HFFc6 (cell line): ENCODE measurements around the gene PPP1R8. TPM values are rescaled to one million over a fixed set of nuclear protein-coding genes. Genes with fewer than 3 reads are reported as not detected.

Experiments
- DNase-seq: peaks from one replicate; pipeline ENCODE4 v3.0.0-alpha.2; 2018
- H3K27ac Mint-ChIP-seq: 2 replicates; pipeline ENCODE4 v1.8.0; 2020; ENCODE audit warnings: mild to moderate bottlenecking, mixed read lengths
- H3K27me3 Mint-ChIP-seq: 2 replicates; pipeline ENCODE4 v1.8.0; 2021; ENCODE audit warnings: mild to moderate bottlenecking, moderate library complexity, mixed read lengths; ENCODE audit not compliant: insufficient read depth
- H3K36me3 Mint-ChIP-seq: 2 replicates; pipeline ENCODE4 v1.8.0; 2021; ENCODE audit warnings: low read depth, mixed read lengths
- H3K4me1 Mint-ChIP-seq: 2 replicates; pipeline ENCODE4 v1.8.0; 2020; ENCODE audit warnings: low read depth, mixed read lengths
- H3K4me3 Mint-ChIP-seq: 2 replicates; pipeline ENCODE4 v1.8.0; 2020; ENCODE audit warnings: mild to moderate bottlenecking, moderate library complexity, mixed read lengths
- H3K9me3 Mint-ChIP-seq: 2 replicates; pipeline ENCODE4 v1.8.0; 2020; ENCODE audit warnings: mild to moderate bottlenecking, mixed read lengths
- CTCF ChIP-seq: fragments of 200-600 bp; sonication (generic); IDR thresholded peaks from 2 replicates; pipeline ENCODE4 v1.5.0; 2021; ENCODE audit warnings: antibody characterized with exemption, mild to moderate bottlenecking
- total RNA-seq, 6 experiments: library from RNA; stranded (reverse); fragmentation: NEBNext Ultra II Directional; extraction: Animal tissue kit (Norgen Biotek cat#: 25700); gene quantifications; 2 replicates in 1 of 6; 3 replicates in 5 of 6; pipeline ENCODE4 v1.2.3, GENCODE V29; 2021

Gene PPP1R8
- total RNA-seq, 6 experiments from 2014 or later = 38.1 to 45.3 (median 39.1) TPM

- no peaks in the 10 kb centered on the region for H3K9me3 Mint-ChIP-seq
Observed at GRCh38 chr1:27809883-27810282, 20.7 kb upstream of the PPP1R8 start.

DNA sequence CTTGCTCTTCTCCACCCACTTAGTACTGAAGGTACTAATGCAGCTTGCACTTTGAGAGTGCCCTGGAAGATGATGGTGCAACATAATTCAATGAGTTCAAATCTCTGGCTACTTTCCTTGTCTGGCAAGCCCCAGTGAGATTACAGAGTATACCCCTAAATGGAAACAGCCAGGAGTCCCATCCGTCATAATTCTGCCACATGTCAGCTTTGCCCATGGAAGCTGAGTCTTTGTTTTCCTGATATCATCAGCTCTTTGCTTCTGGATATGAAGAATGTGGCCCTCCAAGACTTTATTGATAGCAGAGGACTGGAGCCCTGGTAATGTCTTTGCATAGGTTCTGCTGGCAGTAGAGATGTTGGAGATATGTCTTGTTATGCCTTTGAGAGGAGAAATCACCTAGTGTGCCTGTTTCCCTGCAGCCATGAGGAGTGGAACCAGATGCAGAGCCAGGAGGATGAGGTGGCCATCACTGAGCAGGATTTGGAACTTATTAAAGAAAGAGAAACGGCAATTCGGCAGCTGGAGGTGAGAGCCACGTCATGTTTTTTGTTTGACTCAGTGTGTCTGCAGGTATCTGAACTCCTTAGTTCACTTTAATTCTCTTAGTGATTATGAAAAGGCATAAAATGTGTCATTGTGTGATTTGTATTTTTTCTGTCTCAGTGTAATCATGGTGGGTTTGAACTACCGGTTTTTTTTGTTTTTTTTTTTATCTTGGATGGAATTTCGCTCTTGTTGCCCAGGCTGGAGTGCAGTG, 18.7 kb upstream of the PPP1R8 start:
- no peak for TF ChIP-seq CTCF
- no peaks in the 10 kb centered on the region for H3K27me3 Mint-ChIP-seq
- peaks cover 8% of the 10 kb centered on the region for H3K36me3 Mint-ChIP-seq
- no peak overlapping the region for H3K4me3 Mint-ChIP-seq
- no peak overlapping the region for H3K27ac Mint-ChIP-seq
- no peaks in the 10 kb centered on the region for H3K9me3 Mint-ChIP-seq
- no peak for DNase-seq
- H3K4me1 Mint-ChIP-seq = peaks cover under 1% of the 10 kb centered on the region; the same call in 1 of the 2 replicates

More at GRCh38 chr1:27809883-27810282, 20.7 kb upstream of the PPP1R8 start:
- DNase-seq = no peak
- TF ChIP-seq CTCF = no peak
- H3K4me3 Mint-ChIP-seq = no peak overlapping the region
- H3K4me1 Mint-ChIP-seq = no peaks in the 10 kb centered on the region
- H3K27ac Mint-ChIP-seq = no peak overlapping the region
- H3K27me3 Mint-ChIP-seq = no peaks in the 10 kb centered on the region
- peaks cover 8% of the 10 kb centered on the region for H3K36me3 Mint-ChIP-seq

- H3K4me3 Mint-ChIP-seq = no peak overlapping the region
- peaks cover 14% of the 10 kb centered on the region for H3K4me1 Mint-ChIP-seq
- no peaks in the 10 kb centered on the region for H3K9me3 Mint-ChIP-seq
- DNase-seq = peak; percentile 45
- H3K27me3 Mint-ChIP-seq = no peaks in the 10 kb centered on the region
- peak overlapping the region; percentile 52 for H3K27ac Mint-ChIP-seq
- peaks cover 13% of the 10 kb centered on the region for H3K36me3 Mint-ChIP-seq
- no peak for TF ChIP-seq CTCF
Observed at GRCh38 chr1:27816921-27817630, 13.5 kb upstream of the PPP1R8 start.

- Mint-ChIP-seq H3K4me3 (no peak overlapping the region), H3K27me3 (no peaks in the 10 kb centered on the region), H3K9me3 (no peaks in the 10 kb centered on the region), H3K36me3 (peaks cover 12% of the 10 kb centered on the region), H3K27ac (no peak overlapping the region), H3K4me1 (peaks cover 18% of the 10 kb centered on the region)
- TF ChIP-seq CTCF = no peak
- no peak for DNase-seq
Observed at GRCh38 chr1:27821761-27822315, 8.7 kb upstream of the PPP1R8 start.

DNA sequence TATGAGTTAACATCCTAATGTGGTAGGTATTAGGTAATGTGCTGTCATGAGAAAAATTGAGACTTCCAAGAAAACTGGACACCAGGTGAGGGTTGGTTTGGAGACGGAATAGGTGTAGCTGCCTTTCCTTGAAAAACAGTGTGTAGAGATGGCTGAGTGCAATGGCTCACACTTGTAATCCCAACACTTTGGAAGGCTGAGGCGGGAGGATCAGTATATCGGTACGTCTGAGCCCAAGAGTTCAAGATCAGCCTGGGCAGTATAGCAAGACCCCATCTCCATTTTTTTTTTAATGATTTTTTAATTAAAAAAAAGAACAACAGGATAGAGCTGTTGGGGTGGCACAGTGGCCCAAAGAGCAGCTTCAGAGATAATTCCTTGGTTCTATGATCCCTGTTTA, 6.8 kb upstream of the PPP1R8 start:
- H3K4me1 Mint-ChIP-seq = peaks cover 9% of the 10 kb centered on the region
- no peak overlapping the region for H3K27ac Mint-ChIP-seq
- H3K4me3 Mint-ChIP-seq = no peak overlapping the region

More for the DNA sequence above, 6.8 kb upstream of the PPP1R8 start:
- TF ChIP-seq CTCF = no peak
- DNase-seq = no peak
- H3K27me3 Mint-ChIP-seq = no peaks in the 10 kb centered on the region
- peaks cover 6% of the 10 kb centered on the region; the same call in 1 of the 2 replicates for H3K36me3 Mint-ChIP-seq
- no peaks in the 10 kb centered on the region for H3K9me3 Mint-ChIP-seq
